OCI-LY7 (cell line): Measurements from ENCODE around the gene FGF11. TPM values are rescaled to one million over a fixed set of nuclear protein-coding genes. Genes with fewer than 3 reads are reported as not detected.
"Not testable (repeated sequence)": the region's sequence is repeated elsewhere in the genome, so short reads cannot be mapped to it uniquely, and the experiment has no call there.

Experiments used
- BruUV-seq: library from RNA; stranded (reverse); fragments of 400-500 nt; replicated peaks from 2 replicates; lab custom pipeline; 2021; lab: Mats Ljungman, UMichigan
- CTCF ChIA-PET: fragments of 300-600 bp; sonication (Branson Sonifier 250); formaldehyde crosslinking; loops from one replicate; lab custom pipeline; 2022; ENCODE audit warnings: antibody characterized with exemption; ENCODE audit not compliant: unreplicated experiment; lab: Charles Lee
- POLR2A ChIA-PET: fragments of 300-600 bp; sonication (Branson Sonifier 250); formaldehyde crosslinking; loops from one replicate; lab custom pipeline; 2022; ENCODE audit warnings: antibody characterized with exemption; lab: Charles Lee
- DNase-seq: peaks from one replicate; pipeline ENCODE4 v3.0.0-alpha.2; 2015; ENCODE audit warnings: low spot score
- H2AFZ ChIP-seq: fragments of 200-600 bp; sonication (generic), shearing (Covaris generic); 2 replicates; pipeline ENCODE4 v1.6.1; 2014; ENCODE audit warnings: mild to moderate bottlenecking, antibody characterized with exemption, low read length, moderate library complexity
- H3K27ac ChIP-seq: fragments of 200-600 bp; sonication (generic); 2 replicates; pipeline ENCODE4 v1.5.1; 2014; ENCODE audit warnings: mixed run types, low read depth, mild to moderate bottlenecking, moderate library complexity, low read length, inconsistent platforms; ENCODE audit not compliant: poor library complexity, severe bottlenecking
- H3K36me3 ChIP-seq: fragments of 200-600 bp; sonication (generic); 2 replicates; pipeline ENCODE4 v1.6.1; 2014; ENCODE audit warnings: mild to moderate bottlenecking, antibody characterized with exemption, low read length, moderate library complexity, mixed read lengths; ENCODE audit not compliant: insufficient read depth
- H3K4me1 ChIP-seq: fragments of 200-600 bp; sonication (generic); 2 replicates; pipeline ENCODE4 v1.5.1; 2014; ENCODE audit warnings: mild to moderate bottlenecking, low read length; ENCODE audit not compliant: insufficient read depth, poor library complexity, severe bottlenecking
- H3K4me2 ChIP-seq: fragments of 200-600 bp; sonication (generic); 2 replicates; pipeline ENCODE4 v1.6.1; 2014; ENCODE audit warnings: mild to moderate bottlenecking, low read length
- H3K4me3 ChIP-seq: fragments of 200-600 bp; sonication (generic); 2 replicates; pipeline ENCODE4 v1.5.1; 2014; ENCODE audit warnings: mild to moderate bottlenecking, low read depth, low read length; ENCODE audit not compliant: poor library complexity, severe bottlenecking
- H3K79me2 ChIP-seq: fragments of 200-600 bp; sonication (generic); 2 replicates; pipeline ENCODE4 v1.6.1; 2016; ENCODE audit warnings: low read depth, mild to moderate bottlenecking, low read length, moderate library complexity, mixed read lengths; ENCODE audit not compliant: insufficient read depth
- H3K9me2 ChIP-seq: fragments of 200-600 bp; sonication (generic); 2 replicates; pipeline ENCODE4 v1.6.1; 2016; ENCODE audit warnings: mild to moderate bottlenecking, low read length, mixed read lengths; ENCODE audit not compliant: insufficient read depth
- H3K9me3 ChIP-seq: fragments of 200-600 bp; sonication (generic); 2 replicates; pipeline ENCODE4 v1.6.1; 2014; ENCODE audit warnings: mild to moderate bottlenecking, mixed run types, low read length, mixed read lengths
- H4K20me1 ChIP-seq: fragments of 200-600 bp; sonication (generic); 2 replicates; pipeline ENCODE4 v1.6.1; 2014; ENCODE audit warnings: mild to moderate bottlenecking, antibody characterized with exemption, low read length, moderate library complexity, mixed read lengths; ENCODE audit not compliant: insufficient read depth
- EZH2phosphoT487 ChIP-seq: fragments of 200-600 bp; sonication (generic); IDR thresholded peaks from 2 replicates; pipeline ENCODE4 v1.6.1; 2018; ENCODE audit warnings: low read depth, borderline replicate concordance, mild to moderate bottlenecking, mixed run types, antibody characterized with exemption, low read length, moderate library complexity, mixed read lengths
- intact Hi-C: fragments of 100-400 bp; cut with micrococcal nuclease; formaldehyde crosslinking; loops from one replicate; pipeline ENCODE4 v1.10.0; 2022; ENCODE audit not compliant: unreplicated experiment
- total RNA-seq, 2 experiments: library from RNA; depleted of rRNA in 1 of 2; stranded (reverse); fragments of >200 nt in 1 of 2; shearing (Covaris generic) in 1 of 2; gene quantifications; 2 replicates each; pipeline ENCODE4 v1.2.3, GENCODE V29; 2014 to 2022
- TF ChIP-seq, protein P1 (sequence below): fragments of 200-600 bp; sonication (generic); conservative IDR thresholded peaks from 2 replicates; pipeline ENCODE4 v1.5.1; 2014; ENCODE audit warnings: mild to moderate bottlenecking, antibody characterized with exemption, low read length, moderate library complexity, mixed read lengths

The FGF11 gene
- total RNA-seq, 2 experiments from 2014 or later = 1.3 to 11.0 TPM

GRCh38 chr17:7479213-7480088, 40.1 kb downstream of the FGF11 start, which contains the start of gene ZBTB4:
Gene ZBTB4 (minus strand): TSS chr17:7479631. CDS start chr17:7466801, 12,830 bp downstream.
- peak within 1 kb of the TSS; percentile 59; the same call in 1 of the 2 replicates for H2AFZ ChIP-seq
- ChIA-PET POLR2A (no interaction called here), CTCF (interaction anchor here (0.6 to 0.8 kb wide), 2 partner anchors 41 to 43 kb away, joined by 3 read pairs; no protein-coding TSS in a partner anchor)
- no peaks in the 10 kb centered on the region for H3K36me3 ChIP-seq
- BruUV-seq = no TSS peak
- no peaks in the 10 kb centered on the region for H3K9me3 ChIP-seq
- intact Hi-C loops = loop anchor here (5.0 kb wide), 3 partner anchors 227 to 363 kb away; partner anchors contain the start of genes CTDNEP1, ELP5 and PHF23
- peak; percentile 35 for DNase-seq
- H3K4me3 ChIP-seq = peak within 1 kb of the TSS; percentile 72
- no peaks in the 10 kb centered on the region for H4K20me1 ChIP-seq
- peaks cover 17% of the 10 kb centered on the region for H3K4me1 ChIP-seq
- peak within 1 kb of the TSS; percentile 76 for H3K4me2 ChIP-seq
- TF ChIP-seq, protein P1, sequence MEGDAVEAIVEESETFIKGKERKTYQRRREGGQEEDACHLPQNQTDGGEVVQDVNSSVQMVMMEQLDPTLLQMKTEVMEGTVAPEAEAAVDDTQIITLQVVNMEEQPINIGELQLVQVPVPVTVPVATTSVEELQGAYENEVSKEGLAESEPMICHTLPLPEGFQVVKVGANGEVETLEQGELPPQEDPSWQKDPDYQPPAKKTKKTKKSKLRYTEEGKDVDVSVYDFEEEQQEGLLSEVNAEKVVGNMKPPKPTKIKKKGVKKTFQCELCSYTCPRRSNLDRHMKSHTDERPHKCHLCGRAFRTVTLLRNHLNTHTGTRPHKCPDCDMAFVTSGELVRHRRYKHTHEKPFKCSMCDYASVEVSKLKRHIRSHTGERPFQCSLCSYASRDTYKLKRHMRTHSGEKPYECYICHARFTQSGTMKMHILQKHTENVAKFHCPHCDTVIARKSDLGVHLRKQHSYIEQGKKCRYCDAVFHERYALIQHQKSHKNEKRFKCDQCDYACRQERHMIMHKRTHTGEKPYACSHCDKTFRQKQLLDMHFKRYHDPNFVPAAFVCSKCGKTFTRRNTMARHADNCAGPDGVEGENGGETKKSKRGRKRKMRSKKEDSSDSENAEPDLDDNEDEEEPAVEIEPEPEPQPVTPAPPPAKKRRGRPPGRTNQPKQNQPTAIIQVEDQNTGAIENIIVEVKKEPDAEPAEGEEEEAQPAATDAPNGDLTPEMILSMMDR = no peak
- TF ChIP-seq EZH2phosphoT487 = no peak
- H3K27ac ChIP-seq = no peak within 1 kb of the TSS
- no peaks in the 10 kb centered on the region for H3K9me2 ChIP-seq
- no peaks in the 10 kb centered on the region for H3K79me2 ChIP-seq

DNA sequence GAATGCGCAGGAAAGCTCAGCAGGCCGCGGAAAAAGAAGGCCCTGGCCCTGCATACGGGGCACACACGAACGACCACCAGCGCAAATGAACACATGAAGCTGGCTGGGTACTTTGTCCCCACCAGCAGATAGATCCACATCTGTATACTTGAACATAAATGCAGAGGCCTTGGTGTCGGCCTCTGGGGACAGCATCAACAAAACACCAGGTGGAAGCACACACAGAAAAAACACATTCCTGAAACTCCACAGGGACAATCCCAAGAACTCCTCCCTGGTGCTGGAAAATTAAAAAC, 40.7 kb downstream of the FGF11 start:
- no TSS peak for BruUV-seq
- Histone ChIP-seq H4K20me1 (no peaks in the 10 kb centered on the region), H3K27ac (no peak overlapping the region), H3K9me3 (no peaks in the 10 kb centered on the region), H2AFZ (peak overlapping the region; percentile 56; the same call in 1 of the 2 replicates), H3K4me3 (peak overlapping the region; percentile 72), H3K4me1 (peaks cover 17% of the 10 kb centered on the region), H3K9me2 (no peaks in the 10 kb centered on the region), H3K79me2 (peaks cover 3% of the 10 kb centered on the region), H3K36me3 (no peaks in the 10 kb centered on the region), H3K4me2 (peak overlapping the region; percentile 76)
- DNase-seq = no peak
- ChIA-PET CTCF (no interaction called here), POLR2A (interaction anchor here (0.6 kb wide), 1 partner anchor 263 kb away, joined by 3 read pairs; no protein-coding TSS in a partner anchor)
- intact Hi-C loops = loop anchor here (5.0 kb wide), 3 partner anchors 228 to 362 kb away; partner anchors contain the start of genes CTDNEP1, ELP5 and PHF23
- TF ChIP-seq EZH2phosphoT487 = no peak
- TF ChIP-seq, protein P1 = no peak

- POLR2A ChIA-PET, H3K9me2 ChIP-seq, DNase-seq, H3K9me3 ChIP-seq, BruUV-seq, H3K27ac ChIP-seq, H3K4me3 ChIP-seq, H2AFZ ChIP-seq, H3K36me3 ChIP-seq, CTCF ChIA-PET, H4K20me1 ChIP-seq: not testable (repeated sequence)
- Histone ChIP-seq H3K4me1 (peaks cover 20% of the 10 kb centered on the region), H3K79me2 (peaks cover 15% of the 10 kb centered on the region), H3K4me2 (peak within 1 kb of the TSS; percentile 76; the same call in 1 of the 2 replicates)
- intact Hi-C loops = loop anchor here (5.0 kb wide), 3 partner anchors 229 to 361 kb away; partner anchors contain the start of genes CTDNEP1, ELP5 and PHF23
These were observed 42.0 kb downstream of the FGF11 start, which contains the start of gene SLC35G6 for GRCh38 chr17:7481275-7481674. Gene SLC35G6 (plus strand): TSS chr17:7481446. CDS start chr17:7481517, 71 bp downstream.

- H4K20me1 ChIP-seq = peaks cover 12% of the 10 kb centered on the region
- H3K4me2 ChIP-seq, POLR2A ChIA-PET, H2AFZ ChIP-seq, H3K9me3 ChIP-seq, H3K27ac ChIP-seq, H3K9me2 ChIP-seq, BruUV-seq, DNase-seq, H3K4me3 ChIP-seq: not testable (repeated sequence)
- peaks cover 24% of the 10 kb centered on the region for H3K79me2 ChIP-seq
- peaks cover 14% of the 10 kb centered on the region; the same call in 1 of the 2 replicates for H3K36me3 ChIP-seq
- CTCF ChIA-PET = interaction anchor here (0.6 kb wide), 1 partner anchor 78 kb away, joined by 3 read pairs; no protein-coding TSS in a partner anchor
- peaks cover 28% of the 10 kb centered on the region for H3K4me1 ChIP-seq
- intact Hi-C loops = loop anchor here (5.0 kb wide), 3 partner anchors 230 to 360 kb away; partner anchors contain the start of genes CTDNEP1, ELP5 and PHF23
These were observed 42.8 kb downstream of the FGF11 start for GRCh38 chr17:7481842-7482741.
